Measurements from ENCODE around the gene HS6ST2.

DNA sequence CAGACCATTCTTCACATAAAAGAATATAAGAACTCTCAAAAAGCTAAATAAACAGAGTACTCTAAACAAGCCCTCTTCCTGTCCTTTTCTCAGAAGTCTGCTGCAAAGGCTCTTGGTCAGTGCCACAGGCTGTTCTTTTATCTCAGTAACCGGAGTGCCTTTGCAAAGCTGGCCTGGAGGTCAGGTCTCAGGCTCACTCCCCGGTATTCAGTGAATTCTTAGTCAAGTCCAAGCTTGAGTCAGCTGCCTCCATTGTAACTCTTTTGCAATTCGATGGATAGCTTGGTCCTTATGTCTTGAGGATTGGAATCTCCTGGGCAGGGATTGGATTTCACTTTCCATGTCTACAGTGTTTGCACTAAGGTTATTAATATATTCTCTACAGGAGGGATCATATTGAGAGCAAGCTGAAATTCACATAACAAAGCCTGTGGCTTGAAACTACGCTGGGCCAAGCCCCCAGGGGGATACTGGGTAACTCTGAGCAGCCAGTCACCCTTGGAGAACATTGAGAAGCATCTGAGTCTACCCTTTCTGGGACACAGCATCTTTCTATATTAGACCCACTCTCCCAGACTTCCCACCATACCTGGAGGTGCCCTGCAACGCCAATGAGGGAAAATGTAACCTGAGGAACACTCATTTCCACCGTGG lies 10.0 kb upstream of the HS6ST2 start:
- TF ChIP-seq POLR2A (IDR thresholded peaks at IDR 0.05) = no peak
- TF ChIP-seq CTCF (IDR thresholded peaks at IDR 0.05) = no peak

All from testis (tissue), 2 donors.